ENCODE data around the gene ACAP2. TPM values are rescaled to one million over a fixed set of nuclear protein-coding genes. Genes with fewer than 3 reads are reported as not detected.

Gene ACAP2
- total RNA-seq, 1 experiment from 2014 or later: 42.9 TPM

- POLR2A ChIA-PET: no interaction called here
- intact Hi-C loops (cut with micrococcal nuclease; ENCODE audit: unreplicated experiment): no loop called here
- Mint-ChIP-seq H3K27me3 (ENCODE audit: insufficient read depth, unreplicated experiment) (no peaks in the 10 kb centered on the region), H3K27ac (ENCODE audit: unreplicated experiment) (no peak overlapping the region), H3K9me3 (ENCODE audit: unreplicated experiment) (no peaks in the 10 kb centered on the region), H3K36me3 (ENCODE audit: insufficient read depth, unreplicated experiment) (peaks cover 32% of the 10 kb centered on the region), H3K4me1 (ENCODE audit: low read depth, unreplicated experiment) (peaks cover 16% of the 10 kb centered on the region), H3K4me3 (ENCODE audit: unreplicated experiment) (peak overlapping the region; percentile 88)
- TF ChIP-seq CTCF (IDR thresholded peaks at IDR 0.05; ENCODE audit: insufficient read depth in 1 of 2, low read depth in 1 of 2, low read length in 1 of 2, severe bottlenecking in 1 of 2, unreplicated experiment in 1 of 2): no peak
- DNase-seq: no peak
- Histone ChIP-seq H3K9me3 (no peaks in the 10 kb centered on the region), H3K36me3 (ENCODE audit: control insufficient read depth, insufficient read depth, low read length) (peaks cover 2% of the 10 kb centered on the region), H3K27me3 (replicated peaks; ENCODE audit: control insufficient read depth, insufficient read depth, low read length) (no peaks in the 10 kb centered on the region), H3K4me3 (ENCODE audit: low read depth, low read length) (no peak overlapping the region), H3K4me1 (peaks cover 23% of the 10 kb centered on the region)
- BruUV-seq (replicated peaks): no TSS peak
- CTCF ChIA-PET: interaction anchor here (2.7 kb wide), 1 partner anchor 586 kb away, joined by 19 read pairs; no protein-coding TSS in a partner anchor
Observed at GRCh38 chr3:195268576-195269309, 174.1 kb downstream of the ACAP2 start.

GRCh38 chr3:195267096-195267495, 175.7 kb downstream of the ACAP2 start:
- Mint-ChIP-seq H3K4me1 (ENCODE audit: low read depth, unreplicated experiment) (peaks cover 13% of the 10 kb centered on the region), H3K36me3 (ENCODE audit: insufficient read depth, unreplicated experiment) (peaks cover 30% of the 10 kb centered on the region), H3K27ac (ENCODE audit: unreplicated experiment) (no peak overlapping the region), H3K4me3 (ENCODE audit: unreplicated experiment) (no peak overlapping the region), H3K9me3 (ENCODE audit: unreplicated experiment) (no peaks in the 10 kb centered on the region), H3K27me3 (ENCODE audit: insufficient read depth, unreplicated experiment) (no peaks in the 10 kb centered on the region)
- intact Hi-C loops (cut with micrococcal nuclease; ENCODE audit: unreplicated experiment): no loop called here
- Histone ChIP-seq H3K36me3 (ENCODE audit: control insufficient read depth, insufficient read depth, low read length) (peaks cover 2% of the 10 kb centered on the region), H3K9me3 (no peaks in the 10 kb centered on the region), H3K4me1 (peaks cover 18% of the 10 kb centered on the region), H3K27me3 (replicated peaks; ENCODE audit: control insufficient read depth, insufficient read depth, low read length) (no peaks in the 10 kb centered on the region), H3K4me3 (ENCODE audit: low read depth, low read length) (no peak overlapping the region)
- no peak for TF ChIP-seq CTCF (IDR thresholded peaks at IDR 0.05; ENCODE audit: insufficient read depth in 1 of 2, low read depth in 1 of 2, low read length in 1 of 2, severe bottlenecking in 1 of 2, unreplicated experiment in 1 of 2)
- BruUV-seq (replicated peaks): no TSS peak
- POLR2A ChIA-PET: no interaction called here
- no peak for DNase-seq
- CTCF ChIA-PET: no interaction called here

- H3K4me1 ChIP-seq: peaks cover 14% of the 10 kb centered on the region
- no TSS peak for BruUV-seq (replicated peaks)
- H3K27me3 ChIP-seq (replicated peaks; ENCODE audit: control insufficient read depth, insufficient read depth, low read length): no peaks in the 10 kb centered on the region
- ChIA-PET POLR2A (no interaction called here), CTCF (no interaction called here)
- DNase-seq: no peak
- Mint-ChIP-seq H3K27me3 (ENCODE audit: insufficient read depth, unreplicated experiment) (no peaks in the 10 kb centered on the region), H3K27ac (ENCODE audit: unreplicated experiment) (no peak overlapping the region), H3K9me3 (ENCODE audit: unreplicated experiment) (no peaks in the 10 kb centered on the region), H3K36me3 (ENCODE audit: insufficient read depth, unreplicated experiment) (peaks cover 23% of the 10 kb centered on the region), H3K4me3 (ENCODE audit: unreplicated experiment) (no peak overlapping the region), H3K4me1 (ENCODE audit: low read depth, unreplicated experiment) (peaks cover 13% of the 10 kb centered on the region)
- H3K36me3 ChIP-seq (ENCODE audit: control insufficient read depth, insufficient read depth, low read length): peaks cover 2% of the 10 kb centered on the region
- no peaks in the 10 kb centered on the region for H3K9me3 ChIP-seq
- no peak for TF ChIP-seq CTCF (IDR thresholded peaks at IDR 0.05; ENCODE audit: insufficient read depth in 1 of 2, low read depth in 1 of 2, low read length in 1 of 2, severe bottlenecking in 1 of 2, unreplicated experiment in 1 of 2)
- no peak overlapping the region for H3K4me3 ChIP-seq (ENCODE audit: low read depth, low read length)
- intact Hi-C loops (cut with micrococcal nuclease; ENCODE audit: unreplicated experiment): no loop called here
Observed at GRCh38 chr3:195266428-195266827, 176.4 kb downstream of the ACAP2 start.

Data from Caco-2 (cell line).